Hypothalamus (tissue), 51 donors: Measurements from ENCODE around the gene PDLIM5.

Source experiments
- DNase-seq, 51 donors: peaks; one replicate each; lab custom pipeline; 2025; lab: John Stamatoyannopoulos, UW

The PDLIM5 gene

GRCh38 chr4:94678896-94679295 is 227.2 kb downstream of the PDLIM5 start:
- no peak for DNase-seq

- no peak for DNase-seq
Measured at GRCh38 chr4:94680176-94680862, 228.6 kb downstream of the PDLIM5 start.

DNA sequence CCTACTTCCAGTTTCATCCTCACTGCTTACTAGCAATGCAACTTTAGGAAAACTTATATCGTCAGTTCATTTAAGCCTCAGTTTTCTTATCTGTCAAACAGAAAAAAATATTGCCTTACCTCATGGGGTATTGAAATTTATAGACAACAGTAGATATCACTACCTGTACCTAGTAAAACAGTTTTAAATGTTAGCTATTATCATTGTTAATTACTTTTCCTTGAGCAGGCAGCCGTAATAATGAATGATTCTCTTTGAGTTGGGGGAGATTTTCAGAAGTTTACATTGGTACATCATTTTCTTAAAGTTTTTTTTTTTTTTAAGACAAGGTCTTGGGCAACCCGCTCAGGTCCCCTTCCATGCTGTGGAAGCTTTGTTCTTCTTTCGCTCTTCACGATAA is 234.3 kb downstream of the PDLIM5 start:
- DNase-seq: no peak

- DNase-seq: no peak
Measured at GRCh38 chr4:94689155-94689860, 237.6 kb downstream of the PDLIM5 start.

GRCh38 chr4:94690851-94691254 is 239.1 kb downstream of the PDLIM5 start:
- no peak for DNase-seq

GRCh38 chr4:94691552-94691951 is 239.8 kb downstream of the PDLIM5 start:
- DNase-seq: no peak

- DNase-seq: no peak
Measured at GRCh38 chr4:94695384-94695783, 243.6 kb downstream of the PDLIM5 start.

GRCh38 chr4:94698187-94698586 is 246.4 kb downstream of the PDLIM5 start:
- DNase-seq: no peak

DNA sequence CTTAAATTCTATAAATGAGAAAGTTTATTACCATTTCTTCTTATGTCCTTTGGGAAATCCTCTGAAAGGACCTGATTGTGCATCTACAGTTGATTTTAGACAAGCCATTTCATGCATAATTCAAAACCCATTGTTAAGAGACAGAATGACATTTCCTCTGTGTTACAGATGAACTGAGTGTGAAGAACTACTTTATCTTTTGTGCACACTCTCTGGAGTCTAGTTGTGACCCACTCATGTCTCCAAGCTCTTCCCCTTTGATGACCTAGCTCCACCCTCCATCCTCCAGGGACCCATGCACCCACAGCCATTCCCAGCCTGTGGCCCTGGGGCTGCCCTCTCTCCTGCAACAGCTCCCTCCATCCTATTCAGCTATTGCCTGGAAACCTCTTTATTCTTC is 248.6 kb downstream of the PDLIM5 start:
- no peak for DNase-seq

GRCh38 chr4:94701631-94702300 is 250.0 kb downstream of the PDLIM5 start:
- DNase-seq: peak in 2 of 51 donors; percentile 0 to 1

GRCh38 chr4:94711635-94712034 is 259.9 kb downstream of the PDLIM5 start:
- no peak for DNase-seq

- DNase-seq: no peak
Measured at GRCh38 chr4:94714365-94715160, 262.8 kb downstream of the PDLIM5 start.

DNA sequence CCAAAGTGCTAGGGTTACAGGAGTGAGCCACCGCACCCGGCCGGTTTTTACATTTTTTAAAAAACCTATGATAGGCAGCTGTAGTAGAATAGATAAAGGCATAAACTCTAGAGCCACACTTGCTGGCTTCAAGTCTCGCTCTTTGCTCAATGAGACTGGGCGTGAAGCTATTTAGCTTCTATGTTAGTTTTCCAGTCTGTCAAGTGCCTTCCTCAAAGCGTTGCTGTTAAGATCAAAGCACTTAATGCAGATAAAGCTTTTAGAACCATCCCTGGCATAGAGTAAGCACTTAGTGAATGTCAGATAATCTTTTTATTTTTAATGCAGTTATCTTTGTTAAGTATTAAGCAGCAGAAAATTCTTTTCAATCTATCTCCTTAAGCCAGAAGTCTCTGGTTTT is 264.0 kb downstream of the PDLIM5 start:
- DNase-seq: no peak
